ENCODE measurements around the gene EPS15.
"Not testable (repeated sequence)": the region's sequence is repeated elsewhere in the genome, so short reads cannot be mapped to it uniquely, and the experiment has no call there.

GRCh38 chr1:51560895-51561294, 41.8 kb upstream of the EPS15 start:
- not testable (repeated sequence) for TF ChIP-seq ESRRA (CRISPR knock-in tag; IDR thresholded peaks at IDR 0.05; ENCODE audit: borderline replicate concordance); CTCF (IDR thresholded peaks at IDR 0.05); E2F1 (CRISPR knock-in tag; IDR thresholded peaks at IDR 0.05); JUN (CRISPR knock-in tag; IDR thresholded peaks at IDR 0.05); MAX (CRISPR knock-in tag; IDR thresholded peaks at IDR 0.05); CREB1 (CRISPR knock-in tag; IDR thresholded peaks at IDR 0.05); ELF4 (CRISPR knock-in tag; IDR thresholded peaks at IDR 0.05; ENCODE audit: low read depth); TCF7 (CRISPR knock-in tag; IDR thresholded peaks at IDR 0.05; ENCODE audit: low read depth); CREM (CRISPR knock-in tag; IDR thresholded peaks at IDR 0.05); NR3C1 (CRISPR knock-in tag; conservative IDR thresholded peaks at IDR 0.05; ENCODE audit: low read depth)
